ENCODE results near the gene KCND3.

- TF ChIP-seq CTCF (IDR thresholded peaks at IDR 0.05; ENCODE audit: poor library complexity, severe bottlenecking) (no peak), POLR2AphosphoS5 (IDR thresholded peaks at IDR 0.05) (no peak), EP300 (conservative IDR thresholded peaks at IDR 0.05; ENCODE audit: poor library complexity, severe bottlenecking) (no peak), MXI1 (conservative IDR thresholded peaks at IDR 0.05; ENCODE audit: poor library complexity, severe bottlenecking) (no peak), EZH2 (IDR thresholded peaks at IDR 0.05; ENCODE audit: borderline replicate concordance, insufficient read depth, low read length, poor library complexity, severe bottlenecking) (no peak), REST (IDR thresholded peaks at IDR 0.05; ENCODE audit: borderline replicate concordance) (no peak), RAD21 (conservative IDR thresholded peaks at IDR 0.05) (no peak)
Measured at GRCh38 chr1:111743679-111744101, 245.8 kb downstream of the KCND3 start.
